ENCODE data around the gene GJA3.
A peak's percentile ranks its signal among the peaks of the same experiment; 100 is the strongest.

GJA3 gene

DNA sequence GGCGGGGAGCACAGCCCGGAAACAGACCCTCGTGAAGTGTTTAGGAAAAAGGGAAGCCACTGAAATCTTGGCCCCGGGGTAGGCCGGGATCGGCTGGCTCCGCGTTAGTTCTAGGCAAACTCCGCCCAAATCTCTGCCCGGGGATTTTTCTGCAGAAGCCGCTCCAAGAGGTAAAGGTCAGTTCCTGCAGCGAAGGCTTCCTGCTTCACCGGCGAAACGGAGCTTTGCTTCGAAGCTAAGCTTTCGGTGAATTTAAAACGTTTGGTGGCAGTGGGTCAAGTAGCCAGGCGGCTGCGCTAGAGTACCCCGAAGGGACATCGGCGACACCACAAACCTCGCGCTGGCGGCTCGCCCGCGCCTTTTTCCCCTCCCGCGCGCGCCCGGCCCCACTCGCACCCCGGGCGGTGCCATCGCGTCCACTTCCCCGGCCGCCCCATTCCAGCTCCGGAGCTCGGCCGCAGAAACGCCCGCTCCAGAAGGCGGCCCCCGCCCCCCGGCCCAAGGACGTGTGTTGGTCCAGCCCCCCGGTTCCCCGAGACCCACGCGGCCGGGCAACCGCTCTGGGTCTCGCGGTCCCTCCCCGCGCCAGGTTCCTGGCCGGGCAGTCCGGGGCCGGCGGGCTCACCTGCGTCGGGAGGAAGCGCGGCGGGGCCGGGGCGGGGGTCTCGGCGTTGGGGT lies 31.4 kb upstream of the GJA3 start:
- no peaks in the 10 kb centered on the region for H3K9me3 ChIP-seq (ENCODE audit: control insufficient read depth, insufficient read depth, low read length)
- peaks cover 88% of the 10 kb centered on the region for H3K27me3 ChIP-seq (ENCODE audit: control insufficient read depth, insufficient read depth, low read length)
- H3K36me3 ChIP-seq (ENCODE audit: control insufficient read depth, insufficient read depth, low read length): no peaks in the 10 kb centered on the region
- H3K9ac ChIP-seq (ENCODE audit: low read depth, low read length): peak overlapping the region; percentile 37
- peaks cover 2% of the 10 kb centered on the region for H3K4me1 ChIP-seq (ENCODE audit: control insufficient read depth, insufficient read depth, low read length)
- peak overlapping the region; percentile 58 for H3K4me3 ChIP-seq (ENCODE audit: low read depth, low read length)

DNA sequence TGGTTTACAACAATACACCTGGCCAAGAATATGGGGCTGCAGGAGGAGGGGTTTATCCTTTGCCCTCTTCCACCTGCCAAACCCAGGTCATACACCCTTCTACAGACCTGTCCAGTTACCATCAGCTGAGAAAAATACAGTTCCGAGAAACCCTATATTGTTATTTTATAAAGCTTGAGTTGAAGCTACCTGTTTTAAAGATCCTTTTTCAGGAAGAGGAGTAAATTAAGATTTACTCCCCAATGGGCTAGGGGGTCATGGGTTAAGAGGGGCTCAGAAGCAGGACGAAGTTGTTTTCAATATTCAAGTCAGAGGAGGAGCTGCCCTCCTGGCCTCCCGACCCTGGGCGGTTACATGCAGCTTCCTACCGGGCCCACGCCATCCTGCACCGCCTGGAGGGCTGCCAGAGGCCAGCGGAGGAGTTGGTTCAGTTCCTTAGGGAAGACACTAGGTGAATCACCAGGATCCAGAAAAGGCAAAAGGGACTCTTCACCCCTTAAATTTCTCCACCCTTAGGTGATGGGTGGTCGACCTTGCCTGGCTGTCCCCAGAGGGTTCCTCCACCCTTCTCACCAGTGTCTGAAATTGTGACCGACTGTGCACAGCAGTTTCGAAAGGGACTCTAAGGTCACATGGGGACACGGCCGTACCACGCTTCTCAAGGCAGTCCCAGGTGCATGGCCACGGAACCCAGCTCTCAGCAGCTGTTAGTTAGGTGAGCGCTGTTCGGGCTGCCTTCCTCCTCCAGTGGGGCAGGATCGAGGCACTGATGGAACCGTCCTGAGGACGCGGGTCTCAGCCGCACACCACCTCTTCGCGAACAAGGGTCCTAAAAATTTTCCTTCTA lies 30.7 kb upstream of the GJA3 start:
- Histone ChIP-seq H3K36me3 (ENCODE audit: control insufficient read depth, insufficient read depth, low read length) (no peaks in the 10 kb centered on the region), H3K9me3 (ENCODE audit: control insufficient read depth, insufficient read depth, low read length) (no peaks in the 10 kb centered on the region), H3K27me3 (ENCODE audit: control insufficient read depth, insufficient read depth, low read length) (peaks cover 80% of the 10 kb centered on the region), H3K4me3 (ENCODE audit: low read depth, low read length) (peak overlapping the region; percentile 58), H3K4me1 (ENCODE audit: control insufficient read depth, insufficient read depth, low read length) (peaks cover 2% of the 10 kb centered on the region), H3K9ac (ENCODE audit: low read depth, low read length) (peak overlapping the region; percentile 37)

DNA sequence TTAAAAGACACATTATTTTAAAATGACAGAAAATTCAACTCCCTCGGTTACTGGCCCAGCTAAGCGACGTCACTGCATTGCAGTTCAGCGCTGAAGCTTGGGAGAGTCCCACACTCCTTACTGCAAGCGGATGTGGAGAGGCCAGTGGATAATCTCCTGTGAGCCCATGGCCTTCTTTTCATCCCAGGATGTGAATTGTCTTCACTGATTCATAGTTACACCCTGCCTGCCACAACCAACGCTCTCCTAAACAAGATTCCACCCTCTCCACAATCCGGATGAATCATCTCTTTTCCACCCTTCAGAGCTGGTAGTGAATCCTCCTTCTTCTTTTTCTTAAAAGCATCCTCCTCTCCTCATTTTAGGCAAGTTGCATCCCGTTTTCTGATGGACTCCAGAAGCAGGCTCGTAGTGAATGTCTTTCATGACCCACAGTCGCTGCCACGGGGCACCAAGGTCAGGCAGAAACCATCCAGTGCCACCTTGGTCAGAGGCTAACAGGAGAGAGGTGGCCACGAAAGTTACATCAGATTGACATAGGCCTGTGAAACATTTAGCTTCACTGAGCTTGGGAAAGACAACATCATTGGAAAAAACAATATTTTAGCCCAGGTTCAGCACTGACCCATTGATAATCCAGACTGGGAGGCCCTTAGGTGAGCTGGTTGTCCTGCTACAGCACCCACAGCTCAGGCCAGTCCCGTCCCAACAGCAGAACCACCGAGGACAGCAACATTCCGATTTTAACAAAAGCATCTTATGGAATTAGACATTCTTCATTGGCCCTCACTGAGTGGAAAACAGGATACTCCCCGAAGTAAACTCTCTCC lies 29.8 kb upstream of the GJA3 start:
- Histone ChIP-seq H3K4me3 (ENCODE audit: low read depth, low read length) (no peak overlapping the region), H3K9ac (ENCODE audit: low read depth, low read length) (no peak overlapping the region), H3K27me3 (ENCODE audit: control insufficient read depth, insufficient read depth, low read length) (peaks cover 72% of the 10 kb centered on the region), H3K36me3 (ENCODE audit: control insufficient read depth, insufficient read depth, low read length) (no peaks in the 10 kb centered on the region), H3K4me1 (ENCODE audit: control insufficient read depth, insufficient read depth, low read length) (peaks cover 2% of the 10 kb centered on the region), H3K9me3 (ENCODE audit: control insufficient read depth, insufficient read depth, low read length) (no peaks in the 10 kb centered on the region)

DNA sequence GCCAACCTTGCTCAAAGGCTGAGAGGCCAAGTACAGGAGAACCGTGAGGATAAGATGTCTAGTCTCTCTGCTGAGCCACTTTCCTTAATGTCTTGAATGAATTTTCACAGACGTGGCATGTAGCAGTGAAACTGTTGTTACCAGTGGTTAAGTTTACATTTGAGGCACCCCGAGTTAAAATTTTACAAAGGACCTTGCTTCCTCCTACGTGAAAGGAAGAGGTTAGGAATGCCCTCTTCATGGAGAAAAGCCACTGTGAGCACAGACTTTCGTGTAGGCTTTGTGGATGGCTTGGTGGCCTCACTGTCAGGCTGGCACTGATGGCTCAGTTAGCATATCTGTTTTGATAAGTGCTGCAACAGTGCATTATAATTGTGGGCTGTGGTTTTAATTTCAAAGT lies 29.2 kb upstream of the GJA3 start:
- H3K4me3 ChIP-seq (ENCODE audit: low read depth, low read length): no peak overlapping the region
- no peaks in the 10 kb centered on the region for H3K36me3 ChIP-seq (ENCODE audit: control insufficient read depth, insufficient read depth, low read length)
- H3K9ac ChIP-seq (ENCODE audit: low read depth, low read length): no peak overlapping the region
- H3K9me3 ChIP-seq (ENCODE audit: control insufficient read depth, insufficient read depth, low read length): no peaks in the 10 kb centered on the region
- peaks cover 66% of the 10 kb centered on the region for H3K27me3 ChIP-seq (ENCODE audit: control insufficient read depth, insufficient read depth, low read length)
- peaks cover 2% of the 10 kb centered on the region for H3K4me1 ChIP-seq (ENCODE audit: control insufficient read depth, insufficient read depth, low read length)

DNA sequence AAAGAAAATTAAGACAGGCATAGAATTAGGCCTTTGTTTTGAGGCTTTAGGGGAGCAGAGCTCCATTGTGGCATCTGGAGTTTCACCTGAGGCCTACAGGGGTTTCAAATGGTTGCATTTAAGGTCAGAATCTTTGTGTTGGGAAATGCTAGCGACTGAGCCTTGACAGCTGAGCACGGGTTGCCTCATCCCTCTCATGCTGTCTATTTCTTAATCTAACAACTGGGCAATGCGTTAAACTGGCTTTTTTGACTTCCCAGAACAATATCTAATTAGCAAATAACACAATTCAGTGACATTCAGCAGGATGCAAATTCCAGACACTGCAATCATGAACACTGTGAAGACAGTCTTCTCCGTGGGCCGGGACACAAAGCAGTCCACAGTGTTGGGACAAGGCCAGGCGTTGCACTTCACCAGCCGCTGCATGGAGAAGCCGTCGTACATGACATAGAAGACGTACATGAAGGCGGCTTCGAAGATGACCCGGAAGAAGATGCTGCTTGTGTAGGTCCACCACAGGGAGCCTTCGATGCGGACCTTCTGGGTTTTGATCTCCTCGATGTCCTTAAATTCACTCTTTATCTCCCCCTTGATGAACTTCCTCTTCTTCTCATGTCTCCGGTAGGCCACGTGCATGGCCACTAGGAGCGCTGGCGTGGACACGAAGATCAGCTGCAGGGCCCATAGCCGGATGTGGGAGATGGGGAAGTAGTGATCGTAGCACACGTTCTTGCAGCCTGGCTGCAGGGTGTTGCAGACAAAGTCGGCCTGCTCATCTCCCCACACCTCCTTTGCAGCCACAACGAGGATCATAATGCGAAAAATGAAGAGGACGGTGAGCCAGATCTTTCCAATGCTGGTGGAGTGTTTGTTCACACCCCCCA lies 28.1 kb upstream of the GJA3 start:
- no peak overlapping the region for H3K9ac ChIP-seq (ENCODE audit: low read depth, low read length)
- peaks cover 2% of the 10 kb centered on the region for H3K4me1 ChIP-seq (ENCODE audit: control insufficient read depth, insufficient read depth, low read length)
- H3K4me3 ChIP-seq (ENCODE audit: low read depth, low read length): no peak overlapping the region
- peaks cover 56% of the 10 kb centered on the region for H3K27me3 ChIP-seq (ENCODE audit: control insufficient read depth, insufficient read depth, low read length)
- no peaks in the 10 kb centered on the region for H3K9me3 ChIP-seq (ENCODE audit: control insufficient read depth, insufficient read depth, low read length)
- no peaks in the 10 kb centered on the region for H3K36me3 ChIP-seq (ENCODE audit: control insufficient read depth, insufficient read depth, low read length)

DNA sequence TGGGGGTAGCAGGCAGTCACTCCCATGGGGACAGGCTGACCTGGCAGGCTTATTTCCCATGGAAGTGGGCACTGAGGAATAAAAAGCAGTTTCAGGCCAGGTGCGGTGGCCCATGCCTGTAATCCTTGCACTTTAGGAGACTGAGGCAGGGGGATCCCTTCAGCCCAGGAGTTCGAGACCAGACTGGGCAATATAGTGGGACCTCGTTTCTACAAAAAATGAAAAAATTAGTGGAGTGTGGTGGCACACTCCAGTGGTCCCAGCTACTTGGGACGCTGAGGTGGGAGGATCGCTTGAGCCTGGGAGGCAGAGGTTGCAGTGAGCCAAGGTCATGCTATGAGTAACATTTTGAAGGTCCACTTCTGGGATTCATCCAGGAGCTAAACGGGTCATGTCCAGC lies 25.9 kb upstream of the GJA3 start:
- no peaks in the 10 kb centered on the region for H3K9me3 ChIP-seq (ENCODE audit: control insufficient read depth, insufficient read depth, low read length)
- no peak overlapping the region for H3K4me3 ChIP-seq (ENCODE audit: low read depth, low read length)
- no peak overlapping the region for H3K9ac ChIP-seq (ENCODE audit: low read depth, low read length)
- H3K36me3 ChIP-seq (ENCODE audit: control insufficient read depth, insufficient read depth, low read length): no peaks in the 10 kb centered on the region
- peaks cover 2% of the 10 kb centered on the region for H3K4me1 ChIP-seq (ENCODE audit: control insufficient read depth, insufficient read depth, low read length)
- H3K27me3 ChIP-seq (ENCODE audit: control insufficient read depth, insufficient read depth, low read length): peaks cover 42% of the 10 kb centered on the region

DNA sequence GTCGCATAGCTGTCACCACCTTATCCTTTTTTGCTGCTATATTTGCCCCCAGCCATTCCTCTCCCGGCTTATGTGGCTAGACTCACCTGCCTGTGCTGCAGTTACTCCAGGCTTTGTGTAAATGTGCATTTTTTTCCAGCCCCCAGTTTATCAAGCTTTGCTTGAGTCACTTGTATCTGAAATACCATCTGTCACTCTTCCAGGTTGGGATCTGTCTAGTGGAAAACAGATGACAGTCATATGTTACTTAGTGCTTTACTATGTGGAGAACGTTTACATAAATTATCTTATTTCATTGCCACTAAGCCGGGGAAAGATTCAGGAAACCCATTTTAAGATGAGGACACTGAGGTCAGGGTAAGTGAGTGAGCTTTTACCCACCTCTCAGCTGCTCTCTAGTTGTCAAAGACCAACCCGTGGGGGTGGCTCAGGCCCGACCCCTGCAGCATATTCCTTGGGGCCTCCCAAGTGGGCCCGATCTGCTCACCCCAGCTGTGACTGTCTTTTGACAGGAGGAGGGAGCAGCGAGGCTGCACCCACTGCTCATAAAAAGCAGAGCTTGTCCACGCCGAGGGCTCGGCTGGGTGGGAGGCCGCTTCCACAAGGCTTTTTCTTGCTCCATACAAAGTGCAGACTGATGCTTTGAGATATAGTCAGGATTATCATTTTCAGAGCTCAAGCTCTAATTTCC lies 24.7 kb upstream of the GJA3 start:
- Histone ChIP-seq H3K4me1 (ENCODE audit: control insufficient read depth, insufficient read depth, low read length) (no peaks in the 10 kb centered on the region), H3K9ac (ENCODE audit: low read depth, low read length) (no peak overlapping the region), H3K27me3 (ENCODE audit: control insufficient read depth, insufficient read depth, low read length) (peaks cover 30% of the 10 kb centered on the region), H3K4me3 (ENCODE audit: low read depth, low read length) (no peak overlapping the region), H3K36me3 (ENCODE audit: control insufficient read depth, insufficient read depth, low read length) (no peaks in the 10 kb centered on the region), H3K9me3 (ENCODE audit: control insufficient read depth, insufficient read depth, low read length) (no peaks in the 10 kb centered on the region)

DNA sequence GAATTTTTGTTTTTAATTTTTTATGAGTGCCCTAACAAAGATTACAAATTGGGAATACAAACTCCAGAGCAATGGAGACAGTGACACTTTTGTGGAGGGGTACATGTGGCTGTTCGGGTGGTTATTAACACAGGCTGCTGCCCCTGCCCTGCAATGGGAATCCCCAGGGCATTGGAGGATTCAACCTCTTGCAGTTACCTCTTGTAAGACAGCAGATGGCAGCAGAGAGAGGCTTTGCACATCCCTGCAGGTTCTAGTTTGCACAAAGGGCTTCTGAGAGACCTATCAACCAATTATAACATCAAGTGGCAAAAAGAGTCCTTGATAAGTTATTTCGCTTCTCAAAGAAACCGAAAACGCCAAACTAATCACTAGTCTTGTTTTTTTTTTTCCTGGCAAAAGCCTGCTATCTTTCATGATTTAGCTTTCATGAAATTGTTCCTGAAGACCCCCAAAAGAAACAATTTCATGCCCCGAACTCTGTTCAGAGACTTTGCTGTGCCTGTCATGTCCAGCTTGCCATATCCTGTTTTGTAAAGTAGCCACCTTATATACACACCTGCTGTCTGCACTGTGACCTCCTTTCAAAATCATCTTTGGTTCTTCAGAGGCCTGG lies 21.5 kb upstream of the GJA3 start:
- Histone ChIP-seq H3K9ac (ENCODE audit: low read depth, low read length) (no peak overlapping the region), H3K4me3 (ENCODE audit: low read depth, low read length) (no peak overlapping the region), H3K9me3 (ENCODE audit: control insufficient read depth, insufficient read depth, low read length) (no peaks in the 10 kb centered on the region), H3K4me1 (ENCODE audit: control insufficient read depth, insufficient read depth, low read length) (no peaks in the 10 kb centered on the region), H3K36me3 (ENCODE audit: control insufficient read depth, insufficient read depth, low read length) (no peaks in the 10 kb centered on the region), H3K27me3 (ENCODE audit: control insufficient read depth, insufficient read depth, low read length) (peaks cover 15% of the 10 kb centered on the region)

DNA sequence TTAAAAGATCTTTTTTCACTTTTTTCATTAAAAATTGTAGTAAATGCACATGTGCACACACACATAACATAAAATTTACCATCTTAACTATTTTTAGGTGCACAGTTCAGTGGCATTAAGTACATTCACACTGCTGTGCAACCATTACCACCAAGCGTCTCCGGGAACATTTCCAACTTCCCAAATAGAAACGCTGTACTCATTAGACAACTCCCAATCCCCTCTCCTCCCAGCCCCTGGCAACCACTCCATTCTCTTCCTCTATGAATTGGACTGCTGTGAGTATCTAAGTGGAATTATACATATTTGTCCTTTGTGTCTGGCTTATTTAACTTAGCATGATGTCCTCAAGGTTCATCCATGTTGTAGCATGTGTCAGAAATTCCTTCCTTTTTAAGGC lies 20.3 kb upstream of the GJA3 start:
- H3K9me3 ChIP-seq (ENCODE audit: control insufficient read depth, insufficient read depth, low read length): no peaks in the 10 kb centered on the region
- peaks cover 22% of the 10 kb centered on the region for H3K27me3 ChIP-seq (ENCODE audit: control insufficient read depth, insufficient read depth, low read length)
- H3K36me3 ChIP-seq (ENCODE audit: control insufficient read depth, insufficient read depth, low read length): no peaks in the 10 kb centered on the region
- H3K9ac ChIP-seq (ENCODE audit: low read depth, low read length): no peak overlapping the region
- no peaks in the 10 kb centered on the region for H3K4me1 ChIP-seq (ENCODE audit: control insufficient read depth, insufficient read depth, low read length)
- H3K4me3 ChIP-seq (ENCODE audit: low read depth, low read length): no peak overlapping the region

DNA sequence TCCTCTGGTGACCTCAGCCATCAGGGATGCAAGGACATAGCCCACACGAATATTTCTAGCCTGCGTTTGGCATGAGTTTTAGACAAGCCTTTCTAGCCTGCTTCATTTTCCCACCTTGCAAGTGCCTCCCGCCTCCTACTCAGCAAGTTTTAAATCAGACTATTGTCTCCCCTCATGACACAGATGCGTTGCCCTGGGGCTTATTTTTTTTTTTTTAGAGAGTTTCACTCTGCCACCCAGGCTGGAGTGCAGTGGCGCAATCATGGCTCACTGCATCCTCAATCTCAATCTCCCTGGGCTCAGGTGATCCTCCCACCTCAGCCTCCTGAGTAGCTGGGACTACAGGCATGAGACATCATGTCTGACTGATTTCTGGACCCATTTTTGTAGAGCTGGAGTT lies 17.3 kb upstream of the GJA3 start:
- Histone ChIP-seq H3K4me3 (ENCODE audit: low read depth, low read length) (no peak overlapping the region), H3K9me3 (ENCODE audit: control insufficient read depth, insufficient read depth, low read length) (no peaks in the 10 kb centered on the region), H3K36me3 (ENCODE audit: control insufficient read depth, insufficient read depth, low read length) (no peaks in the 10 kb centered on the region), H3K9ac (ENCODE audit: low read depth, low read length) (no peak overlapping the region), H3K4me1 (ENCODE audit: control insufficient read depth, insufficient read depth, low read length) (no peaks in the 10 kb centered on the region), H3K27me3 (ENCODE audit: control insufficient read depth, insufficient read depth, low read length) (peaks cover 22% of the 10 kb centered on the region)

Measured in iPS-15b (cell line).